Measurements from ENCODE around the gene CTTN. TPM values are rescaled to one million over a fixed set of nuclear protein-coding genes. Genes with fewer than 3 reads are reported as not detected.

The CTTN gene
- total and polyA plus RNA-seq, 10 of the 15 experiments (the other 5 are each of a cell fraction or from before 2014, with no cell fraction given) = 1.1 to 37.8 (median 11.8) TPM

DNA sequence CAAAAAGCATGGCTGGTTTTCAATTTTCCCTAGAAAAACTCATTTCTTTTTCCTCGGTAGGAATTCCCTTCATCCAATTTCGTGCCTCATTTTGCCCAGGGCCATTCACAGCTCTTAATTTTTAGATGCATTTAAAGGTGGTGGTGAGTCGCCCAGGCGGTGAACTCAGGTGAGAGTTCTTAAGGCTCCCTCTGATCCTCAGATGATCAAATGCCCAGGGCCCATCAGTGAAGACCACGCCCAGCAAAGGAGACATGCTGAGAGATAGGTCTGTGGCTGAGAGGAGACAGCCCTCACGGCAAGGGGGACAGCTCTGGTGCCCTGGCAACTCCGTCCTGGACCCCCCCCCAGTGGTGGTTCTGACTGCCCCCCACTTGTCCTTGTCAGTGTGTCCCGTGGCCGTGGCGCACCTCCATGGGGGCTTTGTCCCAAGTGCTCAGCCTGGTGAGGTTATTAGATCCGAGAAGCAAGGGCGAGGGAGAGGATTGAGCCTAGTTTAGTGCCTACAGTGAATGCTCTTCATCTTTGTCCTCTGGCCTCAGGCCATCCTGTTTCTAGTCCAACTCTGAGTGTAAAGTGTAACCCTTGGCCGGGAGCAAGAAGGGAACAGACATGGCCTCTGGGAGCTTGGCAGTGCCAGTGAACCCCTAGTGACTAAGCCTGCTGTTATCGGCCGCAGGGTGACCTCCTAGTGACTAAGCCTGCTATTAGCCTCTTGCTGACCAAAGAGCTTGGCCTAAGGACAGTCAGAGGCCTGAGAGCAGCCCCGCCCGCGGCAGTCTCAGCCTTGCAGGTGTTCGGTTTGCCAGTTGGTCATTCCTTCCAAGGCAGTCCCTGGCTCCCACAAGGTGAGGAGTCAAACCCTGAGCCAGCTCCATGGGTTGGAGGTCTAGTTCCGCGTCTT is 83.5 kb downstream of the CTTN start:
- in situ Hi-C loops (cut with MboI) = no loop called here
- TF ChIP-seq, protein P1, sequence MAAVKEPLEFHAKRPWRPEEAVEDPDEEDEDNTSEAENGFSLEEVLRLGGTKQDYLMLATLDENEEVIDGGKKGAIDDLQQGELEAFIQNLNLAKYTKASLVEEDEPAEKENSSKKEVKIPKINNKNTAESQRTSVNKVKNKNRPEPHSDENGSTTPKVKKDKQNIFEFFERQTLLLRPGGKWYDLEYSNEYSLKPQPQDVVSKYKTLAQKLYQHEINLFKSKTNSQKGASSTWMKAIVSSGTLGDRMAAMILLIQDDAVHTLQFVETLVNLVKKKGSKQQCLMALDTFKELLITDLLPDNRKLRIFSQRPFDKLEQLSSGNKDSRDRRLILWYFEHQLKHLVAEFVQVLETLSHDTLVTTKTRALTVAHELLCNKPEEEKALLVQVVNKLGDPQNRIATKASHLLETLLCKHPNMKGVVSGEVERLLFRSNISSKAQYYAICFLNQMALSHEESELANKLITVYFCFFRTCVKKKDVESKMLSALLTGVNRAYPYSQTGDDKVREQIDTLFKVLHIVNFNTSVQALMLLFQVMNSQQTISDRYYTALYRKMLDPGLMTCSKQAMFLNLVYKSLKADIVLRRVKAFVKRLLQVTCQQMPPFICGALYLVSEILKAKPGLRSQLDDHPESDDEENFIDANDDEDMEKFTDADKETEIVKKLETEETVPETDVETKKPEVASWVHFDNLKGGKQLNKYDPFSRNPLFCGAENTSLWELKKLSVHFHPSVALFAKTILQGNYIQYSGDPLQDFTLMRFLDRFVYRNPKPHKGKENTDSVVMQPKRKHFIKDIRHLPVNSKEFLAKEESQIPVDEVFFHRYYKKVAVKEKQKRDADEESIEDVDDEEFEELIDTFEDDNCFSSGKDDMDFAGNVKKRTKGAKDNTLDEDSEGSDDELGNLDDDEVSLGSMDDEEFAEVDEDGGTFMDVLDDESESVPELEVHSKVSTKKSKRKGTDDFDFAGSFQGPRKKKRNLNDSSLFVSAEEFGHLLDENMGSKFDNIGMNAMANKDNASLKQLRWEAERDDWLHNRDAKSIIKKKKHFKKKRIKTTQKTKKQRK (IDR thresholded peaks at IDR 0.05; ENCODE audit: low read depth, low read length) = no peak
- no peak for TF ChIP-seq TAF1 (IDR thresholded peaks at IDR 0.05; ENCODE audit: borderline replicate concordance, low read depth, low read length)
- TF ChIP-seq CHD4 (IDR thresholded peaks at IDR 0.05) = no peak
- TF ChIP-seq, protein P2, sequence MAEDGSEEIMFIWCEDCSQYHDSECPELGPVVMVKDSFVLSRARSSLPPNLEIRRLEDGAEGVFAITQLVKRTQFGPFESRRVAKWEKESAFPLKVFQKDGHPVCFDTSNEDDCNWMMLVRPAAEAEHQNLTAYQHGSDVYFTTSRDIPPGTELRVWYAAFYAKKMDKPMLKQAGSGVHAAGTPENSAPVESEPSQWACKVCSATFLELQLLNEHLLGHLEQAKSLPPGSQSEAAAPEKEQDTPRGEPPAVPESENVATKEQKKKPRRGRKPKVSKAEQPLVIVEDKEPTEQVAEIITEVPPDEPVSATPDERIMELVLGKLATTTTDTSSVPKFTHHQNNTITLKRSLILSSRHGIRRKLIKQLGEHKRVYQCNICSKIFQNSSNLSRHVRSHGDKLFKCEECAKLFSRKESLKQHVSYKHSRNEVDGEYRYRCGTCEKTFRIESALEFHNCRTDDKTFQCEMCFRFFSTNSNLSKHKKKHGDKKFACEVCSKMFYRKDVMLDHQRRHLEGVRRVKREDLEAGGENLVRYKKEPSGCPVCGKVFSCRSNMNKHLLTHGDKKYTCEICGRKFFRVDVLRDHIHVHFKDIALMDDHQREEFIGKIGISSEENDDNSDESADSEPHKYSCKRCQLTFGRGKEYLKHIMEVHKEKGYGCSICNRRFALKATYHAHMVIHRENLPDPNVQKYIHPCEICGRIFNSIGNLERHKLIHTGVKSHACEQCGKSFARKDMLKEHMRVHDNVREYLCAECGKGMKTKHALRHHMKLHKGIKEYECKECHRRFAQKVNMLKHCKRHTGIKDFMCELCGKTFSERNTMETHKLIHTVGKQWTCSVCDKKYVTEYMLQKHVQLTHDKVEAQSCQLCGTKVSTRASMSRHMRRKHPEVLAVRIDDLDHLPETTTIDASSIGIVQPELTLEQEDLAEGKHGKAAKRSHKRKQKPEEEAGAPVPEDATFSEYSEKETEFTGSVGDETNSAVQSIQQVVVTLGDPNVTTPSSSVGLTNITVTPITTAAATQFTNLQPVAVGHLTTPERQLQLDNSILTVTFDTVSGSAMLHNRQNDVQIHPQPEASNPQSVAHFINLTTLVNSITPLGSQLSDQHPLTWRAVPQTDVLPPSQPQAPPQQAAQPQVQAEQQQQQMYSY (CRISPR knock-in tag; IDR thresholded peaks at IDR 0.05) = no peak
- TF ChIP-seq DPF2 (IDR thresholded peaks at IDR 0.05) = no peak
- TF ChIP-seq, protein P3, sequence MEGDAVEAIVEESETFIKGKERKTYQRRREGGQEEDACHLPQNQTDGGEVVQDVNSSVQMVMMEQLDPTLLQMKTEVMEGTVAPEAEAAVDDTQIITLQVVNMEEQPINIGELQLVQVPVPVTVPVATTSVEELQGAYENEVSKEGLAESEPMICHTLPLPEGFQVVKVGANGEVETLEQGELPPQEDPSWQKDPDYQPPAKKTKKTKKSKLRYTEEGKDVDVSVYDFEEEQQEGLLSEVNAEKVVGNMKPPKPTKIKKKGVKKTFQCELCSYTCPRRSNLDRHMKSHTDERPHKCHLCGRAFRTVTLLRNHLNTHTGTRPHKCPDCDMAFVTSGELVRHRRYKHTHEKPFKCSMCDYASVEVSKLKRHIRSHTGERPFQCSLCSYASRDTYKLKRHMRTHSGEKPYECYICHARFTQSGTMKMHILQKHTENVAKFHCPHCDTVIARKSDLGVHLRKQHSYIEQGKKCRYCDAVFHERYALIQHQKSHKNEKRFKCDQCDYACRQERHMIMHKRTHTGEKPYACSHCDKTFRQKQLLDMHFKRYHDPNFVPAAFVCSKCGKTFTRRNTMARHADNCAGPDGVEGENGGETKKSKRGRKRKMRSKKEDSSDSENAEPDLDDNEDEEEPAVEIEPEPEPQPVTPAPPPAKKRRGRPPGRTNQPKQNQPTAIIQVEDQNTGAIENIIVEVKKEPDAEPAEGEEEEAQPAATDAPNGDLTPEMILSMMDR (IDR thresholded peaks at IDR 0.05 in 2 of 3, conservative IDR thresholded peaks at IDR 0.05 in 1 of 3; ENCODE audit: control insufficient read depth in 2 of 3, extremely low read depth in 1 of 3, insufficient read depth in 1 of 3, low read depth in 3 of 3, low read length in 3 of 3) = no peak
- TF ChIP-seq HDAC6 (IDR thresholded peaks at IDR 0.05; ENCODE audit: unreplicated experiment) = no peak
- no peak for TF ChIP-seq RB1 (IDR thresholded peaks at IDR 0.05; ENCODE audit: borderline replicate concordance)
- TF ChIP-seq, protein P4, sequence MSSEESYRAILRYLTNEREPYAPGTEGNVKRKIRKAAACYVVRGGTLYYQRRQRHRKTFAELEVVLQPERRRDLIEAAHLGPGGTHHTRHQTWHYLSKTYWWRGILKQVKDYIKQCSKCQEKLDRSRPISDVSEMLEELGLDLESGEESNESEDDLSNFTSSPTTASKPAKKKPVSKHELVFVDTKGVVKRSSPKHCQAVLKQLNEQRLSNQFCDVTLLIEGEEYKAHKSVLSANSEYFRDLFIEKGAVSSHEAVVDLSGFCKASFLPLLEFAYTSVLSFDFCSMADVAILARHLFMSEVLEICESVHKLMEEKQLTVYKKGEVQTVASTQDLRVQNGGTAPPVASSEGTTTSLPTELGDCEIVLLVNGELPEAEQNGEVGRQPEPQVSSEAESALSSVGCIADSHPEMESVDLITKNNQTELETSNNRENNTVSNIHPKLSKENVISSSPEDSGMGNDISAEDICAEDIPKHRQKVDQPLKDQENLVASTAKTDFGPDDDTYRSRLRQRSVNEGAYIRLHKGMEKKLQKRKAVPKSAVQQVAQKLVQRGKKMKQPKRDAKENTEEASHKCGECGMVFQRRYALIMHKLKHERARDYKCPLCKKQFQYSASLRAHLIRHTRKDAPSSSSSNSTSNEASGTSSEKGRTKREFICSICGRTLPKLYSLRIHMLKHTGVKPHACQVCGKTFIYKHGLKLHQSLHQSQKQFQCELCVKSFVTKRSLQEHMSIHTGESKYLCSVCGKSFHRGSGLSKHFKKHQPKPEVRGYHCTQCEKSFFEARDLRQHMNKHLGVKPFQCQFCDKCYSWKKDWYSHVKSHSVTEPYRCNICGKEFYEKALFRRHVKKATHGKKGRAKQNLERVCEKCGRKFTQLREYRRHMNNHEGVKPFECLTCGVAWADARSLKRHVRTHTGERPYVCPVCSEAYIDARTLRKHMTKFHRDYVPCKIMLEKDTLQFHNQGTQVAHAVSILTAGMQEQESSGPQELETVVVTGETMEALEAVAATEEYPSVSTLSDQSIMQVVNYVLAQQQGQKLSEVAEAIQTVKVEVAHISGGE (CRISPR knock-in tag; IDR thresholded peaks at IDR 0.05) = no peak

More for the DNA sequence above, 83.5 kb downstream of the CTTN start:
- WGBS (ENCODE audit: insufficient coverage, insufficient replicate concordance, low lambda C conversion rate, missing lambda C conversion rate) = 53% methylated on average over 21 of the region's 21 CpGs
- CTCF ChIA-PET = interaction anchor here (1.0 to 1.2 kb wide), 2 partner anchors 8 to 14 kb away, joined by 4 read pairs; no protein-coding TSS in a partner anchor
- Histone ChIP-seq H3K9ac (ENCODE audit: control insufficient read depth, insufficient read depth, low read length) (no peak overlapping the region), H3K4me2 (ENCODE audit: control insufficient read depth, insufficient read depth) (no peak overlapping the region), H3K27ac (ENCODE audit: control insufficient read depth, insufficient read depth) (no peak overlapping the region), H3K36me3 (ENCODE audit: control insufficient read depth in 2 of 2, insufficient read depth in 2 of 2, low read length in 1 of 2) (no peaks in the 10 kb centered on the region), H3K79me2 (ENCODE audit: control insufficient read depth, insufficient read depth, low read length) (no peaks in the 10 kb centered on the region), H2AFZ (ENCODE audit: control insufficient read depth, low read depth, low read length) (no peak overlapping the region), H3K27me3 (replicated peaks in 1 of 2; ENCODE audit: control insufficient read depth in 2 of 2, insufficient read depth in 2 of 2, low read length in 1 of 2) (no peaks in the 10 kb centered on the region; a peak in 1 of 4 replicates), H3K4me1 (ENCODE audit: control insufficient read depth, insufficient read depth, low read length) (no peaks in the 10 kb centered on the region), H3K9me3 (replicated peaks; ENCODE audit: control insufficient read depth, insufficient read depth, low read length) (no peaks in the 10 kb centered on the region; the same call in 2 of the 3 replicates), H4K20me1 (ENCODE audit: control insufficient read depth, insufficient read depth) (no peaks in the 10 kb centered on the region), H3K4me3 (no peak overlapping the region)
- SMC1A ChIA-PET (ENCODE audit: uncharacterized antibody, unreplicated experiment) = interaction anchor here (1.3 kb wide), 1 partner anchor 12 kb away, joined by 5 read pairs; no protein-coding TSS in a partner anchor
- ATAC-seq (no peak), DNase-seq (ENCODE audit: low read depth, low spot score) (no peak), FAIRE-seq (no peak)
- POLR2A ChIA-PET = interaction anchor here (0.5 kb wide), 1 partner anchor 30 kb away, joined by 3 read pairs; no protein-coding TSS in a partner anchor
- BruUV-seq (replicated peaks) = no TSS peak
- intact Hi-C loops (cut with micrococcal nuclease; ENCODE audit: unreplicated experiment) = no loop called here
- RAD21 ChIA-PET (ENCODE audit: unreplicated experiment) = no interaction called here
